Subcutaneous abdominal adipose tissue (tissue), 5 donors: ENCODE data around the gene TMEM151A.

Source experiments
- H3K27ac ChIP-seq: one replicate; pipeline ENCODE4 v1.7.0; 2013; ENCODE audit warnings: low read depth, mild to moderate bottlenecking, inconsistent platforms, low read length, moderate library complexity
- H3K27me3 ChIP-seq, 5 donors: one replicate each; pipeline ENCODE4 v1.7.0; 2013; ENCODE audit warnings: low read length in 5 of 5, inconsistent platforms in 1 of 5; ENCODE audit not compliant: control insufficient read depth in 5 of 5, insufficient read depth in 4 of 5
- H3K36me3 ChIP-seq, 5 donors: one replicate each; pipeline ENCODE4 v1.7.0; 2013; ENCODE audit warnings: low read length in 5 of 5; ENCODE audit not compliant: control insufficient read depth in 5 of 5, insufficient read depth in 5 of 5
- H3K4me1 ChIP-seq, 5 donors: one replicate each; pipeline ENCODE4 v1.7.0; 2013; ENCODE audit warnings: low read length in 5 of 5, mild to moderate bottlenecking in 3 of 5, moderate library complexity in 1 of 5; ENCODE audit not compliant: control insufficient read depth in 5 of 5, insufficient read depth in 5 of 5
- H3K4me3 ChIP-seq, 5 donors: one replicate each; pipeline ENCODE4 v1.7.0; 2013; ENCODE audit warnings: low read length in 5 of 5, low read depth in 1 of 5
- H3K9ac ChIP-seq, 5 donors: one replicate each; pipeline ENCODE4 v1.7.0; 2013; ENCODE audit warnings: low read length in 5 of 5, mild to moderate bottlenecking in 4 of 5, moderate library complexity in 3 of 5
- H3K9me3 ChIP-seq, 5 donors: one replicate each; pipeline ENCODE4 v1.7.0; 2013; ENCODE audit warnings: low read length in 5 of 5; ENCODE audit not compliant: control insufficient read depth in 5 of 5
- donor health status: healthy.
- donor health status: healthy.
- donor health status: healthy.
- donor health status: healthy.
- donor health status: healthy.

Gene TMEM151A

GRCh38 chr11:66336234-66337102 is 44.8 kb downstream of the TMEM151A start, which contains the start of gene RIN1:
Gene RIN1, minus strand, starts transcription at chr11:66336434. Its CDS starts 32 bp downstream, at chr11:66336402.
- Histone ChIP-seq H3K9ac (peak within 1 kb of the TSS in 3 of 5 donors; percentile 21 to 73 (median 68)), H3K4me1 (peaks cover 0 to 27% (median 20%) of the 10 kb centered on the region in 5 donors), H3K9me3 (no peaks in the 10 kb centered on the region), H3K4me3 (peak within 1 kb of the TSS; percentile 46 to 76 (median 62)), H3K27ac (peak within 1 kb of the TSS; percentile 37), H3K36me3 (peaks cover 0 to 60% (median 52%) of the 10 kb centered on the region in 5 donors), H3K27me3 (peaks cover 0 to 7% (median 0%) of the 10 kb centered on the region in 5 donors)

- Histone ChIP-seq H3K36me3 (peaks cover 0 to 66% (median 57%) of the 10 kb centered on the region in 5 donors), H3K4me3 (no peak overlapping the region), H3K27ac (no peak overlapping the region), H3K4me1 (peaks cover 0 to 27% (median 20%) of the 10 kb centered on the region in 5 donors), H3K27me3 (peaks cover 0 to 7% (median 0%) of the 10 kb centered on the region in 5 donors), H3K9ac (no peak overlapping the region), H3K9me3 (no peaks in the 10 kb centered on the region)
Observed at GRCh38 chr11:66337103-66337899, 45.6 kb downstream of the TMEM151A start.

GRCh38 chr11:66338276-66339161 is 46.8 kb downstream of the TMEM151A start:
- Histone ChIP-seq H3K27ac (no peak overlapping the region), H3K36me3 (peaks cover 0 to 56% (median 51%) of the 10 kb centered on the region in 5 donors), H3K4me3 (no peak overlapping the region), H3K27me3 (peaks cover 0 to 7% (median 0%) of the 10 kb centered on the region in 5 donors), H3K9ac (no peak overlapping the region), H3K4me1 (peaks cover 0 to 29% (median 25%) of the 10 kb centered on the region in 5 donors), H3K9me3 (no peaks in the 10 kb centered on the region)

- no peak overlapping the region for H3K4me3 ChIP-seq
- H3K27me3 ChIP-seq: peaks cover 0 to 7% (median 0%) of the 10 kb centered on the region in 5 donors
- H3K36me3 ChIP-seq: peaks cover 0 to 53% (median 49%) of the 10 kb centered on the region in 5 donors
- no peaks in the 10 kb centered on the region for H3K9me3 ChIP-seq
- H3K27ac ChIP-seq: no peak overlapping the region
- no peak overlapping the region for H3K9ac ChIP-seq
- peaks cover 3 to 36% (median 32%) of the 10 kb centered on the region in 5 donors for H3K4me1 ChIP-seq
Observed at GRCh38 chr11:66339162-66339675, 47.5 kb downstream of the TMEM151A start.

- no peak overlapping the region for H3K27ac ChIP-seq
- no peak overlapping the region for H3K9ac ChIP-seq
- H3K27me3 ChIP-seq: peaks cover 0 to 7% (median 0%) of the 10 kb centered on the region in 5 donors
- peaks cover 0 to 53% (median 48%) of the 10 kb centered on the region in 5 donors for H3K36me3 ChIP-seq
- H3K4me1 ChIP-seq: peaks cover 6 to 39% (median 37%) of the 10 kb centered on the region in 5 donors
- H3K9me3 ChIP-seq: no peaks in the 10 kb centered on the region
- no peak overlapping the region for H3K4me3 ChIP-seq
Observed at GRCh38 chr11:66339686-66340483, 48.2 kb downstream of the TMEM151A start.

- Histone ChIP-seq H3K36me3 (peaks cover 0 to 53% (median 48%) of the 10 kb centered on the region in 5 donors), H3K9ac (no peak overlapping the region), H3K27ac (no peak overlapping the region), H3K9me3 (no peaks in the 10 kb centered on the region), H3K27me3 (peaks cover 0 to 4% (median 0%) of the 10 kb centered on the region in 5 donors), H3K4me3 (no peak overlapping the region), H3K4me1 (peaks cover 6 to 38% (median 37%) of the 10 kb centered on the region in 5 donors)
Observed at GRCh38 chr11:66340596-66341501, 49.2 kb downstream of the TMEM151A start.

- Histone ChIP-seq H3K27me3 (no peaks in the 10 kb centered on the region), H3K9ac (no peak overlapping the region), H3K4me1 (peaks cover 7 to 38% (median 37%) of the 10 kb centered on the region in 5 donors), H3K36me3 (peaks cover 0 to 53% (median 48%) of the 10 kb centered on the region in 5 donors), H3K9me3 (no peaks in the 10 kb centered on the region), H3K27ac (no peak overlapping the region), H3K4me3 (no peak overlapping the region)
Observed at GRCh38 chr11:66341502-66342126, 49.9 kb downstream of the TMEM151A start.

GRCh38 chr11:66343176-66343575 is 51.5 kb downstream of the TMEM151A start:
- no peak overlapping the region for H3K9ac ChIP-seq
- H3K36me3 ChIP-seq: peaks cover 0 to 43% (median 39%) of the 10 kb centered on the region in 5 donors
- H3K27ac ChIP-seq: no peak overlapping the region
- no peaks in the 10 kb centered on the region for H3K27me3 ChIP-seq
- H3K4me1 ChIP-seq: peaks cover 9 to 46% (median 43%) of the 10 kb centered on the region in 5 donors
- H3K9me3 ChIP-seq: no peaks in the 10 kb centered on the region
- H3K4me3 ChIP-seq: no peak overlapping the region
